Epithelial cell of prostate (primary cell): Measurements from ENCODE around the gene STRC.
"Not testable (repeated sequence)": the region's sequence is repeated elsewhere in the genome, so short reads cannot be mapped to it uniquely, and the experiment has no call there.

Experiments
- DNase-seq: peaks from one replicate; pipeline ENCODE4 v3.0.0-alpha.2; 2011; ENCODE audit warnings: low read depth, low spot score
- H3K27ac ChIP-seq: fragments of 450-650 bp; 2 replicates; pipeline ENCODE4 v1.5.1; 2017; ENCODE audit warnings: mild to moderate bottlenecking

Gene STRC

GRCh38 chr15:43574607-43575006 is 44.0 kb downstream of the STRC start:
- not testable (repeated sequence) for H3K27ac ChIP-seq, DNase-seq

GRCh38 chr15:43566615-43567014 is 52.0 kb downstream of the STRC start:
- not testable (repeated sequence) for DNase-seq, H3K27ac ChIP-seq

GRCh38 chr15:43563793-43564192 is 54.8 kb downstream of the STRC start:
- not testable (repeated sequence) for H3K27ac ChIP-seq, DNase-seq

- not testable (repeated sequence) for DNase-seq, H3K27ac ChIP-seq
Observed at GRCh38 chr15:43562753-43563152, 55.8 kb downstream of the STRC start.

- DNase-seq, result no peak
- H3K27ac ChIP-seq, result no peak overlapping the region
Observed at GRCh38 chr15:43552986-43553385, 65.6 kb downstream of the STRC start.

GRCh38 chr15:43552256-43552655 is 66.3 kb downstream of the STRC start:
- no peak overlapping the region for H3K27ac ChIP-seq
- DNase-seq, result no peak

GRCh38 chr15:43550527-43551363 is 67.9 kb downstream of the STRC start:
- no peak for DNase-seq
- H3K27ac ChIP-seq, result no peak overlapping the region
